GM12878 (cell line): ENCODE data around the gene FOXP1. TPM values are rescaled to one million over a fixed set of nuclear protein-coding genes. Genes with fewer than 3 reads are reported as not detected.
A peak's percentile ranks its signal among the peaks of the same experiment; 100 is the strongest.

ENCODE experiments used
- BCL3 ChIP-seq: IDR thresholded peaks from 2 replicates; pipeline ENCODE4 v1.6.1; 2011; ENCODE audit warnings: borderline replicate concordance, low read depth, mild to moderate bottlenecking, moderate library complexity, low read length; ENCODE audit not compliant: insufficient read depth, poor library complexity, severe bottlenecking
- CBFB ChIP-seq: IDR thresholded peaks from 2 replicates; pipeline ENCODE4 v1.6.1; 2016; ENCODE audit warnings: antibody characterized with exemption, low read depth
- CREM ChIP-seq: IDR thresholded peaks from 2 replicates; pipeline ENCODE4 v1.6.1; 2014; ENCODE audit warnings: antibody characterized with exemption, low read depth
- CUX1 ChIP-seq: IDR thresholded peaks from 2 replicates; pipeline ENCODE4 v1.6.1; 2012; ENCODE audit warnings: improper control_type of control experiment, low read depth, low read length; ENCODE audit not compliant: insufficient replicate concordance
- FOXM1 ChIP-seq: IDR thresholded peaks from 2 replicates; pipeline ENCODE4 v1.6.1; 2012; ENCODE audit warnings: low read depth, mild to moderate bottlenecking, inconsistent platforms, low read length, moderate library complexity
- HSF1 ChIP-seq: fragments of 150-350 bp; IDR thresholded peaks from 2 replicates; pipeline ENCODE4 v1.6.1; 2014; ENCODE audit warnings: mild to moderate bottlenecking, low read depth, low read length
- MTA2 ChIP-seq: fragments of 450-650 bp; IDR thresholded peaks from 2 replicates; pipeline ENCODE4 v1.6.1; 2016; ENCODE audit warnings: low read depth, mild to moderate bottlenecking, moderate library complexity
- NKRF ChIP-seq: fragments of 450-650 bp; conservative IDR thresholded peaks from 2 replicates; pipeline ENCODE4 v1.6.1; 2017; ENCODE audit warnings: mild to moderate bottlenecking, moderate library complexity
- POU2F2 ChIP-seq: IDR thresholded peaks from 3 replicates; pipeline ENCODE4 v1.6.1; 2011; ENCODE audit warnings: low read depth, mild to moderate bottlenecking, low read length, borderline replicate concordance
- REST ChIP-seq: IDR thresholded peaks from 2 replicates; pipeline ENCODE4 v1.6.1; 2012; ENCODE audit warnings: mild to moderate bottlenecking, low read depth, low read length
- RUNX3 ChIP-seq: IDR thresholded peaks from 2 replicates; pipeline ENCODE4 v1.6.1; 2012; ENCODE audit warnings: low read length, inconsistent platforms
- SPI1 ChIP-seq: IDR thresholded peaks from 2 replicates; pipeline ENCODE4 v1.6.1; 2011; ENCODE audit warnings: low read depth, mild to moderate bottlenecking, low read length, moderate library complexity, borderline replicate concordance; ENCODE audit not compliant: insufficient read depth
- polyA plus RNA-seq, 11 experiments: library from polyadenylated mRNA; depleted of rRNA in 4 of 11; unstranded in 6 of 11; stranded (reverse) in 5 of 11; fragments of >200 nt; fragmentation: Nextera tagmentation in 4 of 11; fragmentation: Illumina TruSeq in 1 of 11; extraction: Ambion mirVana in 4 of 11; extraction: Trizol in 1 of 11; gene quantifications; 1 replicate in 1 of 11; 2 replicates in 10 of 11; pipeline versions ENCODE4 v1.2.1 to v1.2.3, GENCODE V29; 2011 to 2016; ENCODE audit warnings: inconsistent platforms in 2 of 11, missing spikeins in 2 of 11, low read depth in 1 of 11
- total RNA-seq, 4 experiments: library from RNA; depleted of rRNA in 3 of 4; stranded (reverse); fragments of >200 nt in 3 of 4; fragmentation: Illumina TruSeq in 1 of 4; extraction: Trizol in 1 of 4; gene quantifications; 2 replicates each; pipeline versions ENCODE4 v1.2.1 to v1.2.3, GENCODE V29; 2013 to 2021

Gene FOXP1
- total and polyA plus RNA-seq, 10 of the 15 experiments (the other 5 are each of a cell fraction or from before 2014, with no cell fraction given): 0.05 to 1.6 (median 0.20) TPM; not detected in 1

GRCh38 chr3:70972855-70973254 lies 610.7 kb downstream of the FOXP1 start (continued):
- no peak for TF ChIP-seq NKRF
- TF ChIP-seq REST: no peak
- no peak for TF ChIP-seq HSF1
- no peak for TF ChIP-seq POU2F2
- TF ChIP-seq RUNX3: peak; percentile 23; the same call in 1 of the 2 replicates
- TF ChIP-seq CUX1: no peak
- no peak for TF ChIP-seq FOXM1
- TF ChIP-seq BCL3: no peak
- TF ChIP-seq CREM: no peak
- peak; percentile 31; the same call in 1 of the 2 replicates for TF ChIP-seq SPI1
- no peak for TF ChIP-seq CBFB
- no peak for TF ChIP-seq MTA2
